GM15510 (cell line): ENCODE measurements around the gene PRKACG.

Experiments used
- POLR2A ChIP-seq: IDR thresholded peaks from 3 replicates; pipeline ENCODE4 v1.6.1; 2011; ENCODE audit warnings: borderline replicate concordance; ENCODE audit not compliant: insufficient read length; ENCODE audit errors: extremely low read depth

PRKACG gene

GRCh38 chr9:68975365-68976043 lies 38.4 kb downstream of the PRKACG start:
- no peak for TF ChIP-seq POLR2A

- no peak for TF ChIP-seq POLR2A
These were observed 39.0 kb downstream of the PRKACG start for GRCh38 chr9:68974901-68975300.

GRCh38 chr9:68974431-68974830 lies 39.5 kb downstream of the PRKACG start:
- TF ChIP-seq POLR2A = no peak

GRCh38 chr9:68973619-68974018 lies 40.3 kb downstream of the PRKACG start:
- no peak for TF ChIP-seq POLR2A

- no peak for TF ChIP-seq POLR2A
These were observed 43.8 kb downstream of the PRKACG start for GRCh38 chr9:68970151-68970550.

GRCh38 chr9:68969538-68969937 lies 44.4 kb downstream of the PRKACG start:
- no peak for TF ChIP-seq POLR2A

GRCh38 chr9:68967800-68968199 lies 46.1 kb downstream of the PRKACG start:
- no peak for TF ChIP-seq POLR2A

- no peak for TF ChIP-seq POLR2A
These were observed 47.4 kb downstream of the PRKACG start for GRCh38 chr9:68966496-68966944.

- no peak for TF ChIP-seq POLR2A
These were observed 49.1 kb downstream of the PRKACG start for GRCh38 chr9:68964765-68965164.

GRCh38 chr9:68964102-68964541 lies 49.8 kb downstream of the PRKACG start:
- no peak for TF ChIP-seq POLR2A

GRCh38 chr9:68963416-68963815 lies 50.5 kb downstream of the PRKACG start:
- TF ChIP-seq POLR2A = no peak
